ENCODE data around the gene CHL1. TPM values are rescaled to one million over a fixed set of nuclear protein-coding genes. Genes with fewer than 3 reads are reported as not detected.

Gene CHL1
- total RNA-seq, 1 donor from 2014 or later, result 1.4 TPM

- H3K36me3 Mint-ChIP-seq, result no peaks in the 10 kb centered on the region
- peaks cover 4% of the 10 kb centered on the region for H3K4me1 Mint-ChIP-seq (ENCODE audit: unreplicated experiment)
- TF ChIP-seq CTCF (conservative IDR thresholded peaks at IDR 0.05), result no peak
- H3K27me3 Mint-ChIP-seq, result peaks cover 10% of the 10 kb centered on the region
- no peaks in the 10 kb centered on the region for H3K9me3 Mint-ChIP-seq
- no peak for DNase-seq (ENCODE audit: extremely low spot score, unreplicated experiment)
- H3K4me3 Mint-ChIP-seq, result no peak overlapping the region
- no peak overlapping the region for H3K27ac Mint-ChIP-seq
Observed at GRCh38 chr3:373193-373779, 176.7 kb downstream of the CHL1 start.

- H3K4me3 Mint-ChIP-seq, result no peak overlapping the region
- no peak for TF ChIP-seq CTCF (conservative IDR thresholded peaks at IDR 0.05)
- peaks cover 15% of the 10 kb centered on the region for H3K27me3 Mint-ChIP-seq
- H3K4me1 Mint-ChIP-seq (ENCODE audit: unreplicated experiment), result peaks cover 4% of the 10 kb centered on the region
- DNase-seq (ENCODE audit: extremely low spot score, unreplicated experiment), result no peak
- no peaks in the 10 kb centered on the region for H3K36me3 Mint-ChIP-seq
- no peaks in the 10 kb centered on the region for H3K9me3 Mint-ChIP-seq
- H3K27ac Mint-ChIP-seq, result no peak overlapping the region
Observed at GRCh38 chr3:374459-374858, 177.9 kb downstream of the CHL1 start.

GRCh38 chr3:377158-377561 lies 180.6 kb downstream of the CHL1 start:
- no peak for DNase-seq (ENCODE audit: extremely low spot score, unreplicated experiment)
- no peaks in the 10 kb centered on the region for H3K36me3 Mint-ChIP-seq
- TF ChIP-seq CTCF (conservative IDR thresholded peaks at IDR 0.05), result peak; percentile 73
- H3K27ac Mint-ChIP-seq, result no peak overlapping the region
- H3K4me1 Mint-ChIP-seq (ENCODE audit: unreplicated experiment), result peaks cover 4% of the 10 kb centered on the region
- H3K4me3 Mint-ChIP-seq, result no peak overlapping the region
- no peaks in the 10 kb centered on the region for H3K9me3 Mint-ChIP-seq
- H3K27me3 Mint-ChIP-seq, result peaks cover 22% of the 10 kb centered on the region

GRCh38 chr3:380801-381200 lies 184.2 kb downstream of the CHL1 start:
- H3K27me3 Mint-ChIP-seq, result peaks cover 17% of the 10 kb centered on the region
- no peaks in the 10 kb centered on the region for H3K36me3 Mint-ChIP-seq
- TF ChIP-seq CTCF (conservative IDR thresholded peaks at IDR 0.05), result no peak
- H3K4me1 Mint-ChIP-seq (ENCODE audit: unreplicated experiment), result peaks cover 4% of the 10 kb centered on the region
- no peak for DNase-seq (ENCODE audit: extremely low spot score, unreplicated experiment)
- H3K9me3 Mint-ChIP-seq, result no peaks in the 10 kb centered on the region
- H3K4me3 Mint-ChIP-seq, result no peak overlapping the region
- no peak overlapping the region for H3K27ac Mint-ChIP-seq

- no peaks in the 10 kb centered on the region for H3K4me1 Mint-ChIP-seq (ENCODE audit: unreplicated experiment)
- TF ChIP-seq CTCF (conservative IDR thresholded peaks at IDR 0.05), result no peak
- no peak for DNase-seq (ENCODE audit: extremely low spot score, unreplicated experiment)
- H3K4me3 Mint-ChIP-seq, result no peak overlapping the region
- H3K36me3 Mint-ChIP-seq, result no peaks in the 10 kb centered on the region
- H3K9me3 Mint-ChIP-seq, result no peaks in the 10 kb centered on the region
- no peak overlapping the region for H3K27ac Mint-ChIP-seq
- peaks cover 7% of the 10 kb centered on the region for H3K27me3 Mint-ChIP-seq
Observed at GRCh38 chr3:385151-385550, 188.6 kb downstream of the CHL1 start.

GRCh38 chr3:394775-395174 lies 198.2 kb downstream of the CHL1 start:
- Mint-ChIP-seq H3K36me3 (no peaks in the 10 kb centered on the region), H3K4me1 (ENCODE audit: unreplicated experiment) (no peaks in the 10 kb centered on the region), H3K9me3 (no peaks in the 10 kb centered on the region), H3K4me3 (no peak overlapping the region), H3K27me3 (peaks cover 1% of the 10 kb centered on the region), H3K27ac (no peak overlapping the region)
- DNase-seq (ENCODE audit: extremely low spot score, unreplicated experiment), result no peak
- no peak for TF ChIP-seq CTCF (conservative IDR thresholded peaks at IDR 0.05)
